Activated B cell treated with CpG ODN at 0.5 μM for 24 hours (primary cell): ENCODE data around the gene OTOP2. TPM values are rescaled to one million over a fixed set of nuclear protein-coding genes. Genes with fewer than 3 reads are reported as not detected.

Source experiments
- ATAC-seq: fragments of 200-7000 bp; cut with Tn5 transposase; one replicate; pipeline ENCODE4 v1.10.0; 2021; ENCODE audit warnings: low read depth, mild to moderate bottlenecking, moderate library complexity
- CTCF ChIA-PET: fragments of 350-600 bp; sonication (Branson Sonifier 250); formaldehyde crosslinking; loops from one replicate; lab custom pipeline; 2021; ENCODE audit warnings: antibody characterized with exemption; lab: Charles Lee
- POLR2A ChIA-PET: fragments of 350-600 bp; sonication (Branson Sonifier 250); formaldehyde crosslinking; loops from one replicate; lab custom pipeline; 2021; ENCODE audit warnings: antibody characterized with exemption; lab: Charles Lee
- DNase-seq: peaks from one replicate; pipeline ENCODE4 v3.0.0; 2022
- H3K27ac Mint-ChIP-seq: one replicate; pipeline ENCODE4 v1.8.0; 2020; ENCODE audit warnings: mixed read lengths
- H3K27me3 Mint-ChIP-seq: one replicate; pipeline ENCODE4 v1.8.0; 2021; ENCODE audit warnings: mixed read lengths
- H3K36me3 Mint-ChIP-seq: one replicate; pipeline ENCODE4 v1.8.0; 2021; ENCODE audit warnings: low read depth, mixed read lengths
- H3K4me1 Mint-ChIP-seq: one replicate; pipeline ENCODE4 v1.8.0; 2021; ENCODE audit warnings: mixed read lengths
- H3K4me3 Mint-ChIP-seq: one replicate; pipeline ENCODE4 v1.8.0; 2020; ENCODE audit warnings: mild to moderate bottlenecking, mixed read lengths
- H3K9me3 Mint-ChIP-seq: one replicate; pipeline ENCODE4 v1.8.0; 2020; ENCODE audit warnings: mixed read lengths
- intact Hi-C: fragments of 100-400 bp; cut with micrococcal nuclease; formaldehyde crosslinking; loops from one replicate; pipeline ENCODE4 v1.15.1; 2024
- total RNA-seq: library from RNA; stranded (reverse); gene quantifications from 2 replicates; pipeline ENCODE4 v1.2.3, GENCODE V29; 2022
- TF ChIP-seq, protein P1 (sequence below): fragments of 200-600 bp; IDR thresholded peaks from one replicate; pipeline ENCODE4 v1.8.0; 2022; ENCODE audit warnings: antibody characterized with exemption, mild to moderate bottlenecking

OTOP2 gene
- total RNA-seq, 1 donor from 2014 or later = not detected

DNA sequence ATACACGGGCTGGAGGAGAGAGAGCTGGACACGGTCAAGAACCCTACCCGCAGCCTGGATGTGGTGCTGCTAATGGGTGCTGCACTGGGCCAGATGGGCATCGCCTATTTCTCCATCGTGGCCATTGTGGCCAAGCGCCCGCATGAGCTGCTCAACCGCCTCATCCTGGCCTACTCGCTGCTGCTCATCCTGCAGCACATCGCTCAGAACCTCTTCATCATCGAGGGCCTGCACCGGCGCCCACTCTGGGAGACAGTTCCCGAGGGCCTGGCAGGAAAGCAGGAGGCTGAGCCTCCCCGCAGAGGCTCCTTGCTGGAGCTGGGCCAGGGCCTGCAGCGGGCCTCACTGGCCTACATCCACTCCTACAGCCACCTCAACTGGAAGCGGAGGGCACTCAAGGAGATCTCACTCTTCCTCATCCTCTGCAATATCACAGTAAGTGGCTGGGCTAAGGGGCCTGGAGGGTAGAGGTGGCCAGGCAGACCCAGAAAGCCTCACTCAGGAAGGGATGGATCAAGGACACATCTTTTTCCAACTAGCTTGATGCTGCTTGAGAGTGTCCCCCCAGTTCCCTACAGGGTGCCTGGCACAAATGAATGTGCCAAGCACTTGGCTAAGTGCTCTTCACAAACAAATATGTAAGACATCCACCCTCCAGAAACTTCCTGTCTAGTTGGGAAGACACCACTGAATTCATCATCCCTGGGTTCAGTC, 23.1 kb downstream of the OTOP2 start:
- H3K27me3 Mint-ChIP-seq = peaks cover 29% of the 10 kb centered on the region
- ATAC-seq = no peak
- no peaks in the 10 kb centered on the region for H3K36me3 Mint-ChIP-seq
- intact Hi-C loops = no loop called here
- DNase-seq = no peak
- H3K4me1 Mint-ChIP-seq = no peaks in the 10 kb centered on the region
- ChIA-PET CTCF (interaction anchor here (1.2 kb wide), 1 partner anchor 11 kb away, joined by 3 read pairs; no protein-coding TSS in a partner anchor), POLR2A (interaction anchor here (1.0 kb wide), 1 partner anchor 23 kb away, joined by 3 read pairs; the partner anchor contains the start of gene OTOP2)
- TF ChIP-seq, protein P1, sequence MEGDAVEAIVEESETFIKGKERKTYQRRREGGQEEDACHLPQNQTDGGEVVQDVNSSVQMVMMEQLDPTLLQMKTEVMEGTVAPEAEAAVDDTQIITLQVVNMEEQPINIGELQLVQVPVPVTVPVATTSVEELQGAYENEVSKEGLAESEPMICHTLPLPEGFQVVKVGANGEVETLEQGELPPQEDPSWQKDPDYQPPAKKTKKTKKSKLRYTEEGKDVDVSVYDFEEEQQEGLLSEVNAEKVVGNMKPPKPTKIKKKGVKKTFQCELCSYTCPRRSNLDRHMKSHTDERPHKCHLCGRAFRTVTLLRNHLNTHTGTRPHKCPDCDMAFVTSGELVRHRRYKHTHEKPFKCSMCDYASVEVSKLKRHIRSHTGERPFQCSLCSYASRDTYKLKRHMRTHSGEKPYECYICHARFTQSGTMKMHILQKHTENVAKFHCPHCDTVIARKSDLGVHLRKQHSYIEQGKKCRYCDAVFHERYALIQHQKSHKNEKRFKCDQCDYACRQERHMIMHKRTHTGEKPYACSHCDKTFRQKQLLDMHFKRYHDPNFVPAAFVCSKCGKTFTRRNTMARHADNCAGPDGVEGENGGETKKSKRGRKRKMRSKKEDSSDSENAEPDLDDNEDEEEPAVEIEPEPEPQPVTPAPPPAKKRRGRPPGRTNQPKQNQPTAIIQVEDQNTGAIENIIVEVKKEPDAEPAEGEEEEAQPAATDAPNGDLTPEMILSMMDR = no peak
- H3K4me3 Mint-ChIP-seq = no peak overlapping the region
- H3K27ac Mint-ChIP-seq = no peak overlapping the region
- H3K9me3 Mint-ChIP-seq = no peaks in the 10 kb centered on the region

DNA sequence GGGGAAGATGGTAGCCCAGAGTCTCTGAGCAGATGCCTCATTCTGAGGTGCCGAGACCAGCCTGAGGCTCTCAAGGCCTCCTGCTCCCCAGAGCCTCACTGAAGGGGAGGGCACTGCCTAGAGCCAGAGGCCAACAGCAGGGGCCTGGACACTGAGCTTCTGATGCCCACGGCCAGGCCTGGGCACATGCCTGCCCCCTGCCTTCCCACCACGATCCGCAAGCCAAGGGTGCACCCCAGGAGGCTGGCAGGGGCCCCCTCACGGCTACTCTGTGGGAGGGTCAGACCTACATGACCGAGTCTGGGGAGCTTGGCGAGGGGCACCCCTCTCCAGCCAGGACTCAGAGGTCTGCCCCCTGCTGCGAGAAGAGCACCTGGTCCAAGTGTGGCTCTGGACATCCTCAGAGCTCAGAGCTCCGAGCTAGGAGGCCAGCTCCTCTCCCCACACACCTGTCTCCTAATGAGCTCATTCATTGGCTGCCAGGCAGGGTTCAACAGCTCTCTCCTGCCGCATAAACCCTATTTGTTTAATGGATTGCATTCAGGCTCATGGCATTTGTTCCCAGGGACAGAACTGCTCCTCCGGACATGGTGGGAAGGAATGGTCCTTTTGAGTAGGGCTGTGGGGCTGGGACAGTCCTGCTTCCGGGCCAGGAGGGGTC, 25.5 kb downstream of the OTOP2 start:
- H3K4me3 Mint-ChIP-seq = no peak overlapping the region
- no peaks in the 10 kb centered on the region for H3K36me3 Mint-ChIP-seq
- no peaks in the 10 kb centered on the region for H3K9me3 Mint-ChIP-seq
- TF ChIP-seq, protein P1 = no peak
- ChIA-PET CTCF (no interaction called here), POLR2A (interaction anchor here (0.6 kb wide), 1 partner anchor 18 kb away, joined by 9 read pairs; no protein-coding TSS in a partner anchor)
- ATAC-seq (no peak), DNase-seq (no peak)
- no peak overlapping the region for H3K27ac Mint-ChIP-seq
- peaks cover 20% of the 10 kb centered on the region for H3K27me3 Mint-ChIP-seq
- intact Hi-C loops = no loop called here
- no peaks in the 10 kb centered on the region for H3K4me1 Mint-ChIP-seq

DNA sequence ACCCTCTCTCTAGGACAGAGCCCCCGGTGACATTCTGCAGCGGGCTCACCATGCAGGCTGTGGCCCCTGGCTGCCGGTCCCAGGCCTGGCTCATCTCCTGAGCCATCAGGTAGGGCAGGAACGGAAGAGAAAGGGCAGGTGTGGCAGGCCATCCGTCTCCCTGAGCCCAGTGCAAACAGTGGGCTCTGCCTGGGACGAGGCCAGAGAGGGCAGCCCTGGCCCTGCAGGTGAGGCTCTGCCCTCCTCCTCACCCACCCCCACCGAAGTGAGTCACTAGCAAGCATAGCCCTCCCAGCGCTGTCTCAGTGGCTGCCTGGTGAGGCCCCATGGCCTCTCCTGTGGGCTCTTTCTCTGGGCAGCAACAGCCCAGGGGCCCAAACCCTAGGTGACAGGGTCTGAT, 26.1 kb downstream of the OTOP2 start:
- TF ChIP-seq, protein P1 = no peak
- Mint-ChIP-seq H3K27ac (no peak overlapping the region), H3K27me3 (peaks cover 18% of the 10 kb centered on the region), H3K4me3 (no peak overlapping the region), H3K9me3 (no peaks in the 10 kb centered on the region), H3K36me3 (no peaks in the 10 kb centered on the region), H3K4me1 (no peaks in the 10 kb centered on the region)
- DNase-seq = no peak
- no peak for ATAC-seq
- CTCF ChIA-PET = no interaction called here
- POLR2A ChIA-PET = no interaction called here
- intact Hi-C loops = no loop called here

DNA sequence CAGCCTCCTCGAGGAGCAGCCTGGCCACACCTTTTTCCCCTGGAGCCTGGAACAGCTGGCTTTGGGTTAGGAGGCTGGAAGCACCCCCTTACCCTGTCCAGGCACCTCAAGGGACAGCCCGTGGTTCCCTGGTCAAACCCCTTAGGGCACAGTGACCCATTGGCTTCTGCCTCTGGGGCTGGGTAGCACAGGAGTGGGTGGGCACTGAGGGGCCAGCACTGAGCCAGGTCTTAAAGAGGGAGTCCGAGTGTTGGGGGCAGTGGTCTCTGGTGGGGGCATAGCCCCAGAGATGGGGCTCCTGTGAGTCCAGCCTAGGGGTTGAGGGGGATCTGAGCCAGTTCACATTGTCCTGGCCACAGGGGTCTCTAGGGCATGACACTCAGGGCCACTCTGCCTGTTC, 27.0 kb downstream of the OTOP2 start:
- no peak for DNase-seq
- Mint-ChIP-seq H3K4me3 (no peak overlapping the region), H3K36me3 (no peaks in the 10 kb centered on the region), H3K9me3 (no peaks in the 10 kb centered on the region), H3K4me1 (no peaks in the 10 kb centered on the region), H3K27me3 (peaks cover 18% of the 10 kb centered on the region), H3K27ac (no peak overlapping the region)
- ChIA-PET POLR2A (no interaction called here), CTCF (no interaction called here)
- no peak for ATAC-seq
- intact Hi-C loops = no loop called here
- TF ChIP-seq, protein P1 = no peak

DNA sequence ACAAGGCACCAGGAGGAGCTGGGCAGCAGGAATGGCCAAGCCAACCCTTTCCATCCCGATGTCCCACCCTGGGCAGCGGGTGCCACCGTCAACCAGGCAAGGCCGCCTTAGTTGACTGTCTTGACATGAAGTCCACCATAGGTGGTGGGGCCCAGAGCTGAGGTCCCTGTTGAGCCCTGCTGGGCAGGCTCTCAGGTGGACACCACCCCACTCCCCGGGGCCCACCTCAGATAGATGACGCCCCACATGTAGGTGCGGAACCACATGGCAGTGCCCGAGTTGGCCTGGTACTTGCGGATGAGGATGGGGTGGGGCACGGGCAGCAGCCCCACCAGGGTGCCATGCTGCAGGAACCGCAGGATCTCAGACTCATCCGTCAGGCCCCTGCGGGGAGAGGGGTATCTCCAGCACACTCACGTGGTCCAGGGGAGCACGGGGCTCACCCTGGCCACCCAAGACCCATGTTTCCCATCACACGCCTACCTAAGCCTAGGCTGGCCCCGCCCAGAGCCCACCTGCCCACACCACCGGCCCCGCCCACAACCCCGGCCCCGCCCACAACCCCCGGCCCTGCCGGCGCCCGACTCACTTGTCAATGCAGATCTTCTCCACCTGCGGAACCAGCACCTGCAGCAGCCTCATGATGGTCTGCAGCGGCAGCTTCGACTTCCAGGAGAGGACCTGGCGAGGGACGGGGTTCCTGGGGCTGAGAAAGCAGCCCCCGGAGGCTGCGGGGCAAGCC, 27.8 kb downstream of the OTOP2 start:
- H3K9me3 Mint-ChIP-seq = no peaks in the 10 kb centered on the region

More for the DNA sequence above, 27.8 kb downstream of the OTOP2 start:
- intact Hi-C loops = no loop called here
- Mint-ChIP-seq H3K27ac (no peak overlapping the region), H3K27me3 (peaks cover 18% of the 10 kb centered on the region), H3K36me3 (no peaks in the 10 kb centered on the region), H3K4me3 (no peak overlapping the region), H3K4me1 (no peaks in the 10 kb centered on the region)
- ChIA-PET POLR2A (no interaction called here), CTCF (no interaction called here)
- no peak for DNase-seq
- TF ChIP-seq, protein P1 = no peak
- no peak for ATAC-seq
